Heart left ventricle (tissue), 16 donors: Measurements from ENCODE around the gene DNAH7. TPM values are rescaled to one million over a fixed set of nuclear protein-coding genes. Genes with fewer than 3 reads are reported as not detected.

Experiments used
- ATAC-seq, 4 donors: fragments of 200-7000 bp; cut with Tn5 transposase; one replicate each; pipeline ENCODE4 v1.9.1; 2020 to 2022; ENCODE audit warnings: moderate library complexity in 4 of 4, mild to moderate bottlenecking in 3 of 4, moderate number of reproducible peaks in 1 of 4
- DNase-seq, 5 donors: peaks; one replicate each; pipeline ENCODE4 v3.0.0-alpha.2; 2020
- H3K27ac ChIP-seq, 12 donors: fragments of 200-600 bp; sonication (generic) in 4 of 12; one replicate each; pipeline versions ENCODE4 v1.5.0 to v1.8.0; 2016 to 2022; ENCODE audit warnings: mild to moderate bottlenecking in 2 of 12
- H3K27me3 ChIP-seq, 9 donors: fragments of 200-600 bp; sonication (generic) in 2 of 9; one replicate each; pipeline versions ENCODE4 v1.5.1 to v1.8.0; 2016 to 2022; ENCODE audit warnings: mild to moderate bottlenecking in 3 of 9
- H3K36me3 ChIP-seq, 9 donors: fragments of 200-600 bp; sonication (generic) in 2 of 9; one replicate each; pipeline versions ENCODE4 v1.5.0 to v1.8.0; 2018 to 2022; ENCODE audit warnings: mild to moderate bottlenecking in 2 of 9
- H3K4me1 ChIP-seq, 12 donors: fragments of 200-600 bp; sonication (generic) in 4 of 12; one replicate each; pipeline versions ENCODE4 v1.5.0 to v1.8.0; 2016 to 2022; ENCODE audit warnings: mild to moderate bottlenecking in 3 of 12
- H3K4me3 ChIP-seq, 12 donors: fragments of 200-600 bp; sonication (generic) in 4 of 12; one replicate each; pipeline versions ENCODE4 v1.5.0 to v1.8.0; 2017 to 2022; ENCODE audit warnings: mild to moderate bottlenecking in 9 of 12, moderate library complexity in 4 of 12
- H3K9me3 ChIP-seq, 12 donors: fragments of 200-600 bp; sonication (generic) in 4 of 12; one replicate each; pipeline versions ENCODE4 v1.5.0 to v1.8.0; 2016 to 2022; ENCODE audit warnings: mild to moderate bottlenecking in 1 of 12
- POLR2A ChIP-seq, 2 donors: fragments of 450-650 bp; IDR thresholded peaks; one replicate each; pipeline ENCODE4 v1.6.1; 2017; ENCODE audit warnings: antibody characterized with exemption in 2 of 2, mild to moderate bottlenecking in 2 of 2, moderate library complexity in 2 of 2
- whole genome bisulfite sequencing, 4 donors: extraction: QIAGEN DNeasy Blood & Tissue Kit in 2 of 4; methylation state at CpG; one replicate each; pipeline versions ENCODE4 v1.1.5 to v1.1.7; 2013 to 2018; 5-methylcytosine and 5-hydroxymethylcytosine counted together
- intact Hi-C, 10 donors: fragments of 100-400 bp; cut with DNase I; formaldehyde crosslinking; loops; one replicate each; pipeline versions ENCODE4 v1.11.1 to v1.14.2; 2022
- polyA plus RNA-seq, 2 donors: library from polyadenylated mRNA; stranded (reverse); fragments of 200-250 nt; gene quantifications; one replicate each; pipeline ENCODE4 v1.2.3, GENCODE V29; 2013
- total RNA-seq, 9 donors: library from RNA; depleted of rRNA in 2 of 9; stranded (reverse); fragments of >200 nt in 2 of 9; fragmentation: NEBNext Ultra II Directional in 3 of 9; extraction: Animal tissue kit (Norgen Biotek cat#: 25700) in 3 of 9; gene quantifications; one replicate each; pipeline versions ENCODE4 v1.1.0 to v1.2.4, GENCODE V29; 2016 to 2023
- TF ChIP-seq, protein P1 (sequence below), 12 donors: fragments of 200-600 bp; sonication (generic) in 4 of 12; IDR thresholded peaks; one replicate each; pipeline versions ENCODE4 v1.5.0 to v1.8.0; 2018 to 2022; ENCODE audit warnings: antibody characterized with exemption in 12 of 12, mild to moderate bottlenecking in 5 of 12
- donor health status: ischemic (EF 13 %, LVEDD 7.1; RV severe dilation, severe dysfunction).
- donor health status: healthy with polysubstance abuse.
- donor health status: DM: no; HTN: yes; CAD: no.
- donor health status: DM: no; HTN: no; CAD: no.
- donor health status: ischemic (EF 25% LVEDD 6.9; RV normal size, moderate dysfunction).
- donor health status: ischemic (EF 25% LVEDD 5.7; RV mildly dilated, moderate dysfunction).
- donor health status: healthy.
- donor health status: DM: yes; HTN: yes; CAD: no.
- donor health status: ischemic (EF 35%, LVEDD 5.7; RV mildly dilated, moderate dysfunction).
- donor health status: nonischemic (EF 11% LVEDD 7.7; RV severe dilation, severe dysfunction).
- donor health status: DM: yes; HTN: yes; CAD: no.
- donor health status: PGD.
- donor health status: ischemic (EF 29% LVEDD 5.4; RV normal size, mild dysfunction).
- donor health status: nonischemic (EF 23%, LVEDD 6.1; RV moderate dilation, normal function).

DNAH7 gene
- total and polyA plus RNA-seq, 11 donors, result 0.08 to 1.5 (median 0.40) TPM; not detected in 1

DNA sequence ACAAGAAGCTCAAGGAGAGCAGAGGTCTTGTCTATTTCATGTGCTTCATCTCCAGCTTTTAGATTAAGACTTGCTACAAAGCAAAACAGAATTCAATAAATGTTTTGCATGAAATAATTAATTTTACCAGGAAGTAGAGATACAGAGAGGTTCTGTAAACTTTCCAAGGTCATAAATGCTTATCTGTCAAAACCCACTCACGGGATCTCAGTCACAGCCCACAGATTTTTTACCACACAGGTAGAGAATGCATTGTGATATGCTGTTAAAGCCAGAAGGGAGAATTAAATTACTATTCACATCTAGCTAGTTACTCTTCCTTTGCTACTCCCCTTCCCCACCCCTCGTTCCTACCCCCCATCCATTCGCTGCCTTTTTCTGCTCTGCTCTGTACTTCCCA lies 205.5 kb downstream of the DNAH7 start:
- ATAC-seq (no peak), DNase-seq (no peak)
- no peak overlapping the region for H3K4me3 ChIP-seq
- intact Hi-C loops, result no loop called here
- H3K4me1 ChIP-seq, result no peaks in the 10 kb centered on the region
- H3K36me3 ChIP-seq, result no peaks in the 10 kb centered on the region
- WGBS, 4 donors, result 77 to 85% (median 80%) methylated on average over 3 of the region's 3 CpGs
- no peak overlapping the region for H3K27ac ChIP-seq
- TF ChIP-seq, protein P1, sequence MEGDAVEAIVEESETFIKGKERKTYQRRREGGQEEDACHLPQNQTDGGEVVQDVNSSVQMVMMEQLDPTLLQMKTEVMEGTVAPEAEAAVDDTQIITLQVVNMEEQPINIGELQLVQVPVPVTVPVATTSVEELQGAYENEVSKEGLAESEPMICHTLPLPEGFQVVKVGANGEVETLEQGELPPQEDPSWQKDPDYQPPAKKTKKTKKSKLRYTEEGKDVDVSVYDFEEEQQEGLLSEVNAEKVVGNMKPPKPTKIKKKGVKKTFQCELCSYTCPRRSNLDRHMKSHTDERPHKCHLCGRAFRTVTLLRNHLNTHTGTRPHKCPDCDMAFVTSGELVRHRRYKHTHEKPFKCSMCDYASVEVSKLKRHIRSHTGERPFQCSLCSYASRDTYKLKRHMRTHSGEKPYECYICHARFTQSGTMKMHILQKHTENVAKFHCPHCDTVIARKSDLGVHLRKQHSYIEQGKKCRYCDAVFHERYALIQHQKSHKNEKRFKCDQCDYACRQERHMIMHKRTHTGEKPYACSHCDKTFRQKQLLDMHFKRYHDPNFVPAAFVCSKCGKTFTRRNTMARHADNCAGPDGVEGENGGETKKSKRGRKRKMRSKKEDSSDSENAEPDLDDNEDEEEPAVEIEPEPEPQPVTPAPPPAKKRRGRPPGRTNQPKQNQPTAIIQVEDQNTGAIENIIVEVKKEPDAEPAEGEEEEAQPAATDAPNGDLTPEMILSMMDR (IDR thresholded peaks at IDR 0.05), result no peak
- no peak for TF ChIP-seq POLR2A (IDR thresholded peaks at IDR 0.05)
- no peaks in the 10 kb centered on the region for H3K27me3 ChIP-seq
- no peaks in the 10 kb centered on the region for H3K9me3 ChIP-seq

DNA sequence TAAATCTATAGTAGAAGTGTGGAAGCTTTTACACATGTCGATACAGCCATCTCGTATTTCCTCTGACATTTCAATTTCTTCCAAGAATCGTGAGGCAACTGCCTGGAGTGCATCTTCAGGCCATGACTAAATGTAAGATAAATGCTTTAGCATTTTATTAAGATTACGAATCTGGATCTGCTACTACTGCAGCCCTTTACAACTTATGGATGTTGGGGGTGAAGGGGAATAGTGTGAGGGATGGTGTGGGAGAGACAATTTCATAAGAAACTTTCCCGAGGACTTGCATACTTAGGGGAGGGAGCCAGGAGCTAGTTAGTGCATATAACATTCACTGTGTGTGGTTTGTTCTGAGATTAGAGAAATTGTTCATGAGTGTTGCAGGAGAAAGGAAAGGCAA lies 206.8 kb downstream of the DNAH7 start:
- WGBS, 4 donors, result 78 to 83% (median 78%) methylated on average over 5 of the region's 5 CpGs

DNA sequence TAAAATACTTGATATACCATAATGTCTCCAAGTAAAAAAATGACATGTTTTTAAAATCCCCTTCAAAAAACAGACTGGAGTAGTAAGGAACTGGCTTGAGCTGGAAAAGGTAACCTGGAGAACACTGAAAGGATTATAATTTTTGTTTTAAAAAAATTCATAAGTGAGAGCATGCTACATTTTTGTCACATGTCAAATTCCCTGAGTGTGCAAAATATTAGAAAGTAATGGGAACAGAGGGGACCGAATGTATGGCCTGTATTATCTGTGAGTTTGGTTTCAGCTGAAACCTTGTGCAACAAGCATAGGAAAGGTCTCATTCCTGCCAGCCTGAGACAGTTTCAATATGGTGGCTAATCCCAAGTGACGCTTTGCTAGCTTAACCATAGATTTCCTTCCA lies 209.1 kb downstream of the DNAH7 start:
- ATAC-seq (no peak), DNase-seq (no peak)
- H3K27me3 ChIP-seq, result no peaks in the 10 kb centered on the region
- 82 to 85% (median 84%) methylated on average over 2 of the region's 2 CpGs for WGBS, 4 donors
- H3K9me3 ChIP-seq, result no peaks in the 10 kb centered on the region
- TF ChIP-seq, protein P1 (IDR thresholded peaks at IDR 0.05), result no peak
- no peak for TF ChIP-seq POLR2A (IDR thresholded peaks at IDR 0.05)
- no peak overlapping the region for H3K27ac ChIP-seq
- intact Hi-C loops, result no loop called here
- no peak overlapping the region for H3K4me3 ChIP-seq
- H3K36me3 ChIP-seq, result no peaks in the 10 kb centered on the region
- H3K4me1 ChIP-seq, result no peaks in the 10 kb centered on the region

More for the DNA sequence above, 206.8 kb downstream of the DNAH7 start:
- ATAC-seq, result no peak
- Histone ChIP-seq H3K36me3 (no peaks in the 10 kb centered on the region), H3K4me3 (no peak overlapping the region), H3K27me3 (no peaks in the 10 kb centered on the region), H3K4me1 (no peaks in the 10 kb centered on the region), H3K27ac (no peak overlapping the region), H3K9me3 (no peaks in the 10 kb centered on the region)
- TF ChIP-seq, protein P1 (IDR thresholded peaks at IDR 0.05), result no peak
- TF ChIP-seq POLR2A (IDR thresholded peaks at IDR 0.05), result no peak
- intact Hi-C loops, result no loop called here
- no peak for DNase-seq

DNA sequence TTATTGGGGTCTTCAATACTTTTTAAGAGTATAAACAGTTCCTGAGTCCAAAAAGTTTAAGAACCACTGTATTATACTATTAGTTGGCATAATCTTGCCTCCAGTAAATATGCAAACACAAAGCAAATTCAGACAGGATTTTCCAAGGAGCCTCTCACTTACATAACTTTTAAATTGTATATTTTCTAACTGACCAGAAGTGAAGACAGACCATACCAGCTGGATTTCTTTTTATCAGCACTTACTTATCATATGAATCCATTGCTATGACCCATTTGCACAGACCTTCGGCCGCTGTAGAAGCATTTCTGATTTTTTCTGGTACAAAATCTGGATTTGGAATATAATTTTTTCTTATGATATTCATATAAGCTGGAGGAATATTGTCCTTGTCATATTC lies 211.5 kb downstream of the DNAH7 start:
- H3K27ac ChIP-seq, result no peak overlapping the region
- ATAC-seq (no peak), DNase-seq (no peak)
- H3K9me3 ChIP-seq, result no peaks in the 10 kb centered on the region
- 70 to 82% (median 78%) methylated on average over 2 of the region's 2 CpGs for WGBS, 4 donors
- TF ChIP-seq, protein P1 (IDR thresholded peaks at IDR 0.05), result no peak
- no peak for TF ChIP-seq POLR2A (IDR thresholded peaks at IDR 0.05)
- no peaks in the 10 kb centered on the region for H3K27me3 ChIP-seq
- no peaks in the 10 kb centered on the region for H3K36me3 ChIP-seq
- no peaks in the 10 kb centered on the region for H3K4me1 ChIP-seq
- no peak overlapping the region for H3K4me3 ChIP-seq
- intact Hi-C loops, result no loop called here
